Measurements from ENCODE around the gene POGZ. TPM values are rescaled to one million over a fixed set of nuclear protein-coding genes. Genes with fewer than 3 reads are reported as not detected.

POGZ gene
- total RNA-seq, 1 experiment from 2014 or later: 4.2 TPM

DNA sequence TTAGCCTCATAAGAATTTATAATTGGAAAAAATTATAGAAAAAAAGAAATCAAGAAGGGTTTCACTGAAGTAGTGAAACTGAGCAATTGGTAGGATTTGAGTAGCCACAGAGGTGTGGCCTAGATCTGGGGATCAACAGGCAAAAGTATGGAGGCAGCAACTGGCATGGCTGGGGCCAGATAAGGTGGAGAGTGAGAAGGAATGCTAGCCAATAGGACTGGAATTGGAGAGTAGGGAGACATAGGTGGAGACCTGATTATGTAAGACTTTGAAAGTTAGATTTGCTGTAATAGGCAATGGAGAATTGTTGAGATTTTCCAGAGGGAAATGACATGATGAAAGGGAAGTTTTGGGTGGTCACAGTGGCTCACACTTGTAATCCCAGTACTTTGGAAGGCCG is 27.3 kb upstream of the POGZ start:
- H3K4me3 ChIP-seq: no peak overlapping the region
- peaks cover 7% of the 10 kb centered on the region for H3K9me3 ChIP-seq
- no peaks in the 10 kb centered on the region for H3K27me3 ChIP-seq
- no peaks in the 10 kb centered on the region for H3K36me3 ChIP-seq
- DNase-seq: no peak

GRCh38 chr1:151485685-151486255 is 26.5 kb upstream of the POGZ start:
- no peak for DNase-seq
- Histone ChIP-seq H3K4me3 (no peak overlapping the region), H3K36me3 (no peaks in the 10 kb centered on the region), H3K27me3 (no peaks in the 10 kb centered on the region), H3K9me3 (peaks cover 7% of the 10 kb centered on the region)

DNA sequence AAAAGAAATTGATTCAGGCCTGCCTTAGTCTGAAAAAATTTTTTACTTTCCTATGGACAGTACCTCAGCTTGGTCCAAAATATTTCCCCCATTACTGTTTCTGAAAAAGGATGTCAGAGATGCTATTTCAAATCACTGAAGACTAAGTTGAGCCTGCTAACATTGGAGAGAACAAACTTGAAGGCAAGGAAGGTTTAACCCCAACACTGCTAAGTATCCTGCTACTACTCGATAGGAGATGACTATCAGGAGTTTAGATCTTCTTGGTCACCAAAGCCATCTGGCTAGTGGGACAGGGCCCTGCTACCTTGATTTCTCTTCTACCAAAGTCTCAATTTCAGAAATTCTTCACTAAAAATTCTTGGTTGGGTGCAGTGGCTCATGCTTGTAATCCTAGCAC is 22.7 kb upstream of the POGZ start:
- H3K9me3 ChIP-seq: peaks cover 7% of the 10 kb centered on the region
- no peaks in the 10 kb centered on the region for H3K27me3 ChIP-seq
- H3K4me3 ChIP-seq: no peak overlapping the region
- no peak for DNase-seq
- no peaks in the 10 kb centered on the region for H3K36me3 ChIP-seq

- Histone ChIP-seq H3K9me3 (peaks cover 7% of the 10 kb centered on the region), H3K27me3 (no peaks in the 10 kb centered on the region), H3K36me3 (no peaks in the 10 kb centered on the region), H3K4me3 (no peak overlapping the region)
- no peak for DNase-seq
These were observed 20.2 kb upstream of the POGZ start for GRCh38 chr1:151479462-151479861.

GRCh38 chr1:151478923-151479322 is 19.6 kb upstream of the POGZ start:
- H3K27me3 ChIP-seq: no peaks in the 10 kb centered on the region
- DNase-seq: no peak
- no peak overlapping the region for H3K4me3 ChIP-seq
- no peaks in the 10 kb centered on the region for H3K36me3 ChIP-seq
- peaks cover 7% of the 10 kb centered on the region for H3K9me3 ChIP-seq

DNA sequence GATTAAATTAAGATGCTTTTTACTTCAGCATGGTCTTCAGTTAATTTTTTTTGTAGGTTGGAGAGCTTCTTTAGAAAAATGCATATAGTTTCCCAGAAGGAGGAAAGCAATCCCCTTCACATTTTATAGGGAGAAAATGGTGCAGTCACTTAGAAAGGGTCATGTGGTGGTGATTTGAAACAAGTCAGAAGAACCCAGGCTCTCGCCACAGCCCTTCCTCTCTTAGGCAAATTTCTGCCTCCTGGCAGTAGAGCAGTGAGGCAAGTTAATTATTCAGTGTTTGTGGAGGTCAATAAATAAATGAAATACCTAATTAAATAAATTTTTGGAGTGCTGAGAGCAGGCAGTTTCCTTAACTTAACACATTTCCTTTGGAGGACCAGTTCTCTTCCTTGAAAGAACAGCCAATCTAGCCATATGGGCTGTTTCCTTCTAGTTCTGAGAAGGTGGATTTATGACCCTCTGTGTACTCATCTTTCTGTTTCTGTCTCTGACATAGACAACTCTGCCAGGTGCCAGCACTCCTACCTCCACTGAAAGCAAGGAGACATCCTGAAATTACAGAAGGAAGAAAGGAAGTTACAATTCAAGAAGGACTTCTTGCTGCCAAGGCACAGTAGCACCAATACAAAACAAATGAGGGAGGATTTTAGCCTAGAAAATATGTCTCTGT is 19.0 kb upstream of the POGZ start:
- no peaks in the 10 kb centered on the region for H3K36me3 ChIP-seq
- H3K27me3 ChIP-seq: no peaks in the 10 kb centered on the region
- DNase-seq: no peak
- peaks cover 7% of the 10 kb centered on the region for H3K9me3 ChIP-seq
- H3K4me3 ChIP-seq: no peak overlapping the region

DNA sequence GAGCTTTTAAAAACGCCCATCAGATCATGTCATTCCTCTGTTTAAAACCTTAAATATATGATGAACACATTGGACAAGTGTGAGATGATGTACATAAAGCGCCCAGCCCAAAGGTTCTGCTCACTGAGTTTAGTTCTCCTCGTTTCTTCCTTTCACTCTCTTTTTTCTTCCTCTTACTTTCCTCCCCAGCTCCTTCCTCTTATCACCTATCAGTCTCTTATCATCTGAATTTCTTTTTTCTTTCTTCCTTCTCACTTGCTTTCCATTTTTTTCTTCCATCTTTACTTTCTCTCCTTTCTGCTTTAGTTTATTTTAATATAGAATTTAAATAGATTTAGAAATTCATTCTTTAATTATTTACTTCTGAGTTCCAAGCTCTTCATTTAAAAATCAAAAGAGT is 17.8 kb upstream of the POGZ start:
- Histone ChIP-seq H3K9me3 (peaks cover 2% of the 10 kb centered on the region), H3K4me3 (no peak overlapping the region), H3K36me3 (no peaks in the 10 kb centered on the region), H3K27me3 (no peaks in the 10 kb centered on the region)
- DNase-seq: no peak

- Histone ChIP-seq H3K4me3 (no peak overlapping the region), H3K27me3 (no peaks in the 10 kb centered on the region), H3K9me3 (no peaks in the 10 kb centered on the region), H3K36me3 (no peaks in the 10 kb centered on the region)
- no peak for DNase-seq
These were observed 16.8 kb upstream of the POGZ start for GRCh38 chr1:151476083-151476482.

DNA sequence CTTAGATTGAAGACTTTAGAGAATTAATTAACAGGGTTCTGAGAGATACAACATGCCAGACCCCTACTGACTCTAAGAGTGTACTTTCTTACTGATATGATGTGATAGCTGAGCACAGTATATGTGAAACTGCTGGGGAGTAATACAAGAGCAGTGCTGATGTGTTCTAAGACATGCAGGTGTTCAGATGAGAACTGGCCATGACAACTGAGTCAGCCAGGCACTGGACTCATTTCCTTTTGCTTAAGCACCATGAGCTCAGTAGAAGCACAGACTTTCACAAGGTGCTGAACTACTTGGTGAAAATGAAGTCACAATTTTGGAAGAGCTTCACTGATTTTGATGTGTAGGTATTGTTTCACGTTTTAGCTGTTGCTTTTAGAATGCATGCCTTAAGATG is 15.9 kb upstream of the POGZ start:
- DNase-seq: no peak
- Histone ChIP-seq H3K9me3 (no peaks in the 10 kb centered on the region), H3K27me3 (no peaks in the 10 kb centered on the region), H3K4me3 (no peak overlapping the region), H3K36me3 (no peaks in the 10 kb centered on the region)

DNA sequence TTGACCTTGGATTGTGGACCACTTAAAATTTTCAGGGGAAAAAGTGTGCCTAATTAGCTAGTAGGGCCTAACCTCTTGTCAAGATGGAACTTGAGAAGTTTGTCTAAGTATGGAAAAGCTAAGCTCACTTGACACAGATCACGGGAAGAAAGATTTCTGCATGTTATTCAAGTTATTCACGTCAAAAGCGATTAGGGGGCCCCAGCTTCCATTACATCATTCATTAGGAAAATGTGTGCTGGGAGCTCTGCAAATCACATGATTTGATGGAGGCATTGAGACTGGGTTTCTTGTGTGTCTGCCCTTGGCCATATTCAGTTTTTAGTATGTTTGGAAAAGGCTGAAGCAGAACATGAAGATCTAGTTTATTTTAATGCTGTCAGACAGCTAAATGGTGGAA is 15.5 kb upstream of the POGZ start:
- DNase-seq: no peak
- H3K9me3 ChIP-seq: no peaks in the 10 kb centered on the region
- H3K27me3 ChIP-seq: no peaks in the 10 kb centered on the region
- H3K4me3 ChIP-seq: no peak overlapping the region
- no peaks in the 10 kb centered on the region for H3K36me3 ChIP-seq

DNA sequence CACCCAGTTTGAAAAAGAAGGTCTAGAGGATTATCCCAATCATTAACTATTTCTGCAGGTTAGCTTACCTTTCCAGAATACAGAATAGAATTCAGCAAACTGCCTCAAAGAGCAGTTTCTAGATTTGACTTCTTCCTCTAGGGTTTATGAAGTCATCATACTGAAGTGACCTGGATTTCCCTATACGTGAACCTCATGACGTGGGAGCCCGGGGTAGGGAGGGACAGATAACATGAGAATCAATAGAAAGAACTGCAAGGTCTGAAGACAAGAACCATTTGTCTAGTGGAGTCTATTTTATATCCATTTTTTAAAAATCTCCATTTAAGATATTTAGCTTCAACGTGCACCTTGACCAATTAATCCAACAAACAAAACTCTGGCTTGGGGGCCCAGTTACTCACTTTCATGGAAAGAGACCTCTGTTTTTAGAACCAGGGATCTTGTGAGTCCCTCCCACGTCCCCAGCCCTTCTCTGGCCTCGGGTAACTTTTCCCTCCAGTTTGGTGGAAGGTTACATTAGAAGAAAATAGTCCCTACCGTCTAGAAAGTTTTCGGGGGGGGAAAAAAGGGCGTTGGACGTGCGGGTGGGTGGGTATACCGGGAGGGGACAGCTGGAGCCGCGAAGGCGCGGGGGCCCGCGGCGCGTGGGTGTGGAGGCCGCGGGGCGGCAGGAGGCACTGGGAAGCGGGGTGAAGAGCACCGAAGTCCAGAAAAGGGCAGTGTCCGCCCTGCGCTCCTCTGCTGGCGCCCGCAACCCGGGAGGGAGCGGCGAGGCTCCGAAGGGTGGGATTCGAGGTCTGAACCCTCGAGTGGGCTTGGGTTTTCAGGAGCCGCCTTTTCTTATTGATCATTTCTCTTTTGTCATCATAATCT is 13.8 kb upstream of the POGZ start:
- peak; percentile 43 for DNase-seq
- Histone ChIP-seq H3K36me3 (no peaks in the 10 kb centered on the region), H3K27me3 (no peaks in the 10 kb centered on the region), H3K4me3 (peak overlapping the region; percentile 39), H3K9me3 (no peaks in the 10 kb centered on the region)

DNA sequence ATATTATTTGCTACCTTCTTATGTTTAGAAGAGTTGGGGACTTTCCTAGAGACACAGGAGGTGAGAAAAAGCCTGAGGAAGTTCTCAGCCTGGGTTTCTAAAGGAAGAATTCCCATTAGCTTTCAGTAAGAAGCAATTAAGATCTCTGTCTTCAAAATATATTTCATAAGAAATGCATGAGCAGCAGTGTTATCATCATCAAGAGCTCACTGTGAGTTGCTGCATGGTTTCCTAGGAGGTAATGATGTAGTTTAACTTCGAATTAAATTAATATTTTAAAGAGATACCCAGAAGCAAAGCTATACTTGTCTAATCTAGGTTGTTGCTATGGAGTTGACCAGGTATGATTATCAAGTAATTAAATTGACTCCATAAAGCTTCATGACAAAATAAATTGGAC is 5.7 kb upstream of the POGZ start:
- no peaks in the 10 kb centered on the region for H3K36me3 ChIP-seq
- H3K4me3 ChIP-seq: no peak overlapping the region
- peaks cover 8% of the 10 kb centered on the region for H3K27me3 ChIP-seq
- no peak for DNase-seq
- no peaks in the 10 kb centered on the region for H3K9me3 ChIP-seq

DNA sequence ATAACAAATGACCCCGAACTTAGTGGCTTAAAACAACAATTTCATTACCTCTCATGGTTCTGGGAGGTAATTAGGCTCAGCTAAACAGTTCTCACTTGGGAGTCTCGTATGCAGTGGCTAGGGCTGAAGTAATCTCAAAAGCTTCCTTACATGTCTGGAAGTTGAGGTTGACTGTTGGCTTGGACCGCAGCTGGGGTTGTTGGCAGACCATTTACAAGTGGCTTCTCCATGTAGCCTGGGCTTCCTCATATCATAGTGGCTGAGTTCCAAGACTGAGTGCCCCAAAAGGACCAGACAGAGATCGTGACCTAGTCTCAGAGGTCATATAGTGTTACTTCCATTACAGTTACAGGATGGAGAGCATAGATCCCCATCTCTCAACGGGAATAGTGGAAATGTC is 2.4 kb upstream of the POGZ start:
- H3K36me3 ChIP-seq: no peaks in the 10 kb centered on the region
- H3K4me3 ChIP-seq: no peak overlapping the region
- no peaks in the 10 kb centered on the region for H3K9me3 ChIP-seq
- peaks cover 8% of the 10 kb centered on the region for H3K27me3 ChIP-seq
- no peak for DNase-seq

GRCh38 chr1:151458802-151459330 is 428 bp downstream of the POGZ start:
- peak; percentile 83 for DNase-seq
- Histone ChIP-seq H3K36me3 (peaks cover 5% of the 10 kb centered on the region; the same call in 1 of the 2 replicates), H3K27me3 (peaks cover 4% of the 10 kb centered on the region; the same call in 1 of the 2 replicates), H3K9me3 (no peaks in the 10 kb centered on the region), H3K4me3 (peak overlapping the region; percentile 51)

DNA sequence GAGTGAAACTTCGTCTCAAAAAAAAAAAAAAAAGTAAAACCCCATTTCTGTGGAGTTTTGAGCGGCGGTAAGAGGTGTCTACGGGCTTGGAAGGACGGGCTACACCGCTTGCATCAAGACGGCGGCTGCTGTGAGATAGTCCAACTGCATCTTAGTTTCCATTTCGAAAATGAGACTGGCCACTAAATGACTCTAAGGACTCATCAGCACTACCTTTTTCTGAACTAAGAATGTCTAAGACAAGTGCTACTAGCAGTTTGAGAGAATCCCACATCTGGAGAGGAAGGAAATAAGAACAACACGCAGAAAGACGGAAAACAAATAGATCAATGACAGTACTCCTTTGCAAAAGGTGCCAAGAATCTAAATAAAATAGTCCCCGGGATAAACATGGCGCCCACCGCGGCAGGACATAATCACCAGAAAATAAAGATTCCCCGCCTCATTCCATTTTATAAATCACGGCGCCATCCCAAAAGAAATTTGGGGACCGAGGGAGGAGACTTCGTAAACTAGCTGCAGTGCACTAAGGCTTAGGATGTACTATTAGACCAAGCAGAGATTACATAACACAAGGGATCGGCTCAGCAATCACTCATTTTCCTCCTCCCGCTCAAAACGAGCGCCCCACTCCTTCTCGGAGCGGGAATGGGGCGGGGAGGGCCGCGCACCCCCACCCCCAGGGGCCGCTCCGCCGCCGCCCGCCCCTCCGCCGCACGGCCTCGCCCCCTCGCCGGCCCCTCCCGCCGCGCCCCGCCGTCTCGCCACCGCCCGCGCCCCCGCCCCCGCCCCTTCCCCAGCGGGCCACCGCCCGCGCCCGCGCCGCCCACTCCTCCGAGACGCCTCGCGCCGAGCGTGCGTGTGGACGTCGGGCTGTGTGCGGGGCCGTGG is 1.1 kb downstream of the POGZ start:
- no peaks in the 10 kb centered on the region for H3K9me3 ChIP-seq
- peaks cover 4% of the 10 kb centered on the region; the same call in 1 of the 2 replicates for H3K27me3 ChIP-seq
- H3K36me3 ChIP-seq: peaks cover 7% of the 10 kb centered on the region; the same call in 1 of the 2 replicates
- peak; percentile 90 for DNase-seq
- peak overlapping the region; percentile 60 for H3K4me3 ChIP-seq

GRCh38 chr1:151455966-151456365 is 3.3 kb downstream of the POGZ start:
- H3K4me3 ChIP-seq: no peak overlapping the region
- H3K27me3 ChIP-seq: no peaks in the 10 kb centered on the region
- DNase-seq: no peak
- H3K9me3 ChIP-seq: no peaks in the 10 kb centered on the region
- peaks cover 11% of the 10 kb centered on the region; the same call in 1 of the 2 replicates for H3K36me3 ChIP-seq

Measured in MG63 (cell line).